HUES48 (cell line): ENCODE measurements around the gene SYT6.

Source experiments
- H3K27ac ChIP-seq: one replicate; pipeline ENCODE4 v1.7.0; 2013; ENCODE audit warnings: low read depth, low read length, inconsistent platforms
- H3K27me3 ChIP-seq: 2 replicates; pipeline ENCODE4 v1.6.1; 2013; ENCODE audit warnings: mild to moderate bottlenecking, low read length; ENCODE audit not compliant: control insufficient read depth, insufficient read depth
- H3K36me3 ChIP-seq: 2 replicates; pipeline ENCODE4 v1.6.1; 2013; ENCODE audit warnings: low read length; ENCODE audit not compliant: control insufficient read depth, insufficient read depth
- H3K4me1 ChIP-seq: 2 replicates; pipeline ENCODE4 v1.6.1; 2013; ENCODE audit warnings: mild to moderate bottlenecking, low read length; ENCODE audit not compliant: control insufficient read depth, insufficient read depth
- H3K4me3 ChIP-seq: 2 replicates; pipeline ENCODE4 v1.5.1; 2013; ENCODE audit warnings: mild to moderate bottlenecking, low read depth, low read length
- H3K9ac ChIP-seq: 2 replicates; pipeline ENCODE4 v1.6.1; 2013; ENCODE audit warnings: mild to moderate bottlenecking, low read depth, low read length, moderate library complexity
- H3K9me3 ChIP-seq: 2 replicates; pipeline ENCODE4 v1.6.1; 2013; ENCODE audit warnings: low read length; ENCODE audit not compliant: control insufficient read depth, insufficient read depth

SYT6 gene

GRCh38 chr1:114117654-114118053 lies 36.0 kb downstream of the SYT6 start:
- H3K9me3 ChIP-seq = no peaks in the 10 kb centered on the region
- peaks cover 51% of the 10 kb centered on the region for H3K36me3 ChIP-seq
- no peak overlapping the region for H3K4me3 ChIP-seq
- H3K27ac ChIP-seq = no peak overlapping the region
- no peak overlapping the region for H3K9ac ChIP-seq
- H3K27me3 ChIP-seq = no peaks in the 10 kb centered on the region
- H3K4me1 ChIP-seq = peaks cover 25% of the 10 kb centered on the region

DNA sequence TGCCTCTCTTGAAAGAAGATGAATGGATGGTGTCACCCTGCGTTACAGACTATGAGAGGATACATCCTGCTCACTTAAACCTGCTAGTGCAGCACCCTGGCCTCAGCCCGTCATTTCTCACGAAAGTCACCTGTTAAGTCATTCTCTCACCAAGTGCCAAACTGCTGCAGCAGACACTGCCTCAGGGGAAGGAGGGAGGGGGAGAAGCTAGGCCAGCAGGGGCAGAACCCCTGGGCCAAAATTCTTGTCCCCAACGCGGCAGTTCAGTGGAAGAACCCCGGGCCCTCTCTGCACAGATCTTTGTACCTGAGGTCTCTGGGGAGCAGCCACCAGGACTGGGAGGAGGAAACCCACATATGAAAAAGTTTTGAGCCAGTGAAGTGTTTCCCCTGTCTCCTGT lies 37.6 kb downstream of the SYT6 start:
- Histone ChIP-seq H3K36me3 (peaks cover 48% of the 10 kb centered on the region), H3K4me1 (peaks cover 25% of the 10 kb centered on the region), H3K4me3 (no peak overlapping the region), H3K9ac (no peak overlapping the region), H3K27ac (no peak overlapping the region), H3K27me3 (no peaks in the 10 kb centered on the region), H3K9me3 (no peaks in the 10 kb centered on the region)

DNA sequence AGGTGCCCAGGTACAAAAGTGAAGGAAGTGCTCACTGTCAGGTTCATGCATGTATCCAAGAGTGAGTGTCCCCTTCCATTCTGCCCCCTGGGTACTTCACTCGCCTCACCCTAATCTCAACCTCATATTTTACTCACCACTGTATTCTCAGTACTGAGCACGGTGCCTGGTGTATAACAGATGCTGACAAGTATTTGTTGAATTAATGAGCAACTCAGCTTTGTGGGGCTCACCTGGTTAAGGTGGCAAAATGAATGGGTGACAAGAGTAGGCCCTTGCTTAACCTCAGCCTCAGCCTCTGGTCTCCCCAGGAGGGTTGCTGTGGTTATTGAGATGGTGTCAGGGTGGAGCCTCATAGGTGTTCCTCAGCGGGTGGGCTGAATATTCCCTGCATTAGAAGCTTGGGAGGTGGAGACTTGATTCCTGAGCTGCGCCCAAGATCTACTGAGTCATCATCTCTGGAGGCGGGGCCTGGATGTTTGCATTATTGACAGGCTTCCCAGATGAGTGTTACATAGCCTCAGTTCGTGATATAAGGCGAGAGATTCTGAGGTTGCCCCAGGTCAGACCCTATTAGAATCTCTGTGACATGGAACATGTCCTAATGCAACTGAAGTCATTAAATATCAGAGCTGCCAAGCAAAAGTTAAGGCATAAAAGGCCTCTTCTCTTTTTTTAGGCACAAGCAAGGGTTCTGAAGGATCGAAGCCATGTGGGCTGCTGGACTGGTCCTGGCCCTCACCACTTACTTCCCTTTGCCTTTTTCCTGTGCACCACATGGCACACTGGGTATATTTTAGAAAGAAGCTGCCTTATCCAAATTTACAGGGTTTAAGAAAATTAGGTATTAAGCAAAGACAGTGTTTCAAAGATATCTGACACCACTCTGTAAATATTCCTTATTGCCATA lies 39.2 kb downstream of the SYT6 start:
- peak overlapping the region; percentile 5 for H3K27ac ChIP-seq
- peaks cover 58% of the 10 kb centered on the region for H3K36me3 ChIP-seq
- H3K9me3 ChIP-seq = no peaks in the 10 kb centered on the region
- no peak overlapping the region for H3K4me3 ChIP-seq
- peaks cover 24% of the 10 kb centered on the region for H3K4me1 ChIP-seq
- H3K27me3 ChIP-seq = no peaks in the 10 kb centered on the region
- H3K9ac ChIP-seq = no peak overlapping the region

- H3K4me3 ChIP-seq = no peak overlapping the region
- no peaks in the 10 kb centered on the region for H3K9me3 ChIP-seq
- H3K9ac ChIP-seq = no peak overlapping the region
- peaks cover 66% of the 10 kb centered on the region for H3K36me3 ChIP-seq
- H3K27me3 ChIP-seq = no peaks in the 10 kb centered on the region
- peak overlapping the region; percentile 5 for H3K27ac ChIP-seq
- H3K4me1 ChIP-seq = peaks cover 15% of the 10 kb centered on the region
Measured at GRCh38 chr1:114113411-114114184, 40.1 kb downstream of the SYT6 start.

- Histone ChIP-seq H3K9me3 (no peaks in the 10 kb centered on the region), H3K27ac (no peak overlapping the region), H3K4me1 (peaks cover 10% of the 10 kb centered on the region; the same call in 1 of the 2 replicates), H3K27me3 (no peaks in the 10 kb centered on the region), H3K9ac (no peak overlapping the region), H3K4me3 (no peak overlapping the region), H3K36me3 (peaks cover 73% of the 10 kb centered on the region)
Measured at GRCh38 chr1:114112775-114113174, 40.9 kb downstream of the SYT6 start.

DNA sequence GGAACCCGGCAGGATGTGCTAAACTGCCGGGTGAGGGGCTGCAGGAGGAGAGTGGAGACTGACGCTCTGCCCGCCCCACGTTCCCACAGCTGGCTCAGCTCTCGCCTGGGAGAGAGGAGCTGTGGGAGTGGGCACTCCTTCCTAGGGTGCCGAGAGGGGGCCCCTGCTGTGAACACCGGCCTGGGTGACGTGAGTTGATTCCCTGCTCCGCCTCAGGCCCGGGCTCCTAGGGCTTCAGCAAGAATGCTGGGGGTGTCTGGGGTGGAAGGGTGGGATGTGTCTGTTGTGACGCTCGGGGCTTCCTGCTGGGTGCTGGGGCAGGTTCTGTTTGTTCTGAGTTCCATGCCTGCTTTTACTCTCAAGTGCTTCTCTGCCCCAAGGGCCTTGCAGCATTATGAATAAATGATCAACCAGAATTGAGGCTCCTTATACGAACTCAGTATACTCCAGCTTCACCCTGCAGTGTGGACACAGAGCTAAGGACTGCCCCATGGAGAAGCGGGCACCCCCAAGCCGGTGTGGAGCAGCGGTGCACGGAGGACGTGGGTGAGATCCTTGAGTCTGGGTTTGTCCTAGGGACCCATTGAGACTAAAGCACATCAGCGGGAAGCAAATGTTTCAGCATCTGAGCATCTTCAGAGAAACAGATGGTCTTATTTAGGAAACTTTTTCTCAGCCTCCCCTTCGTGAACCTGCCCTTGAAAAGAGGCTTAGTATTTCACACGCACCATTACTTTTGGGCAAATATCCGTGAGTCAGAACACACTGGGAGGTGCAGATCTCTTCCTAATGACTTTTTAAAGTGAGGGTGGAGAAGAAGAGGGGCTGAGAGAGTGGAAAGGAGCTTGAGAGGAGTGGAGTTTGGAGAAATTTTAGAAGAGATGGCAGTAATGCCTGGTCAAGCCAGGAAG lies 41.7 kb downstream of the SYT6 start:
- H3K4me3 ChIP-seq = no peak overlapping the region
- H3K27ac ChIP-seq = no peak overlapping the region
- H3K4me1 ChIP-seq = peaks cover 10% of the 10 kb centered on the region; the same call in 1 of the 2 replicates
- H3K9me3 ChIP-seq = no peaks in the 10 kb centered on the region
- H3K27me3 ChIP-seq = no peaks in the 10 kb centered on the region
- H3K9ac ChIP-seq = no peak overlapping the region
- H3K36me3 ChIP-seq = peaks cover 73% of the 10 kb centered on the region

- no peak overlapping the region for H3K9ac ChIP-seq
- H3K27ac ChIP-seq = no peak overlapping the region
- peaks cover 68% of the 10 kb centered on the region for H3K36me3 ChIP-seq
- H3K9me3 ChIP-seq = no peaks in the 10 kb centered on the region
- H3K27me3 ChIP-seq = no peaks in the 10 kb centered on the region
- no peak overlapping the region for H3K4me3 ChIP-seq
- H3K4me1 ChIP-seq = peaks cover 19% of the 10 kb centered on the region
Measured at GRCh38 chr1:114109981-114110380, 43.7 kb downstream of the SYT6 start.

- Histone ChIP-seq H3K27ac (no peak overlapping the region), H3K4me1 (peaks cover 19% of the 10 kb centered on the region), H3K27me3 (no peaks in the 10 kb centered on the region), H3K9me3 (no peaks in the 10 kb centered on the region), H3K9ac (no peak overlapping the region), H3K36me3 (peaks cover 65% of the 10 kb centered on the region), H3K4me3 (no peak overlapping the region)
Measured at GRCh38 chr1:114108751-114109255, 44.9 kb downstream of the SYT6 start.

GRCh38 chr1:114107474-114108435 lies 45.9 kb downstream of the SYT6 start:
- Histone ChIP-seq H3K9me3 (no peaks in the 10 kb centered on the region), H3K27me3 (no peaks in the 10 kb centered on the region), H3K36me3 (peaks cover 72% of the 10 kb centered on the region), H3K4me1 (peaks cover 9% of the 10 kb centered on the region), H3K9ac (no peak overlapping the region), H3K27ac (no peak overlapping the region), H3K4me3 (no peak overlapping the region)
